Lung (tissue), 12 donors: ENCODE measurements around the gene RAPGEF1. TPM values are rescaled to one million over a fixed set of nuclear protein-coding genes. Genes with fewer than 3 reads are reported as not detected.

Source experiments
- ATAC-seq: fragments of 200-7000 bp; cut with Tn5 transposase; one replicate; pipeline ENCODE4 v1.9.1; 2020; ENCODE audit warnings: moderate number of reproducible peaks; ENCODE audit not compliant: insufficient read depth, low FRiP score
- DNase-seq, 3 donors: peaks; one replicate each; pipeline ENCODE4 v3.0.0-alpha.2; 2013 to 2017
- H3K27ac ChIP-seq, 2 donors: one replicate each; pipeline ENCODE4 v1.5.1; 2013; ENCODE audit warnings: mild to moderate bottlenecking in 2 of 2, moderate library complexity in 2 of 2, control low read depth in 1 of 2, inconsistent platforms in 1 of 2, low read depth in 1 of 2, low read length in 1 of 2
- H3K27me3 ChIP-seq, 3 donors: one replicate each; pipeline ENCODE4 v1.5.1; 2013; ENCODE audit warnings: low read length in 2 of 3; ENCODE audit not compliant: control insufficient read depth in 3 of 3, insufficient read depth in 3 of 3
- H3K36me3 ChIP-seq, 4 donors: one replicate each; pipeline ENCODE4 v1.5.1; 2013; ENCODE audit warnings: low read length in 4 of 4, mild to moderate bottlenecking in 1 of 4, moderate library complexity in 1 of 4; ENCODE audit not compliant: control insufficient read depth in 4 of 4, insufficient read depth in 4 of 4
- H3K4me1 ChIP-seq, 5 donors: one replicate each; pipeline ENCODE4 v1.5.1; 2013; ENCODE audit warnings: low read length in 5 of 5, mild to moderate bottlenecking in 2 of 5, moderate library complexity in 1 of 5; ENCODE audit not compliant: control insufficient read depth in 5 of 5, insufficient read depth in 5 of 5
- H3K4me3 ChIP-seq: one replicate; pipeline ENCODE4 v1.5.1; 2013; ENCODE audit warnings: mild to moderate bottlenecking, control low read depth, moderate library complexity
- H3K9ac ChIP-seq, 2 donors: one replicate each; pipeline ENCODE4 v1.5.1; 2013; ENCODE audit warnings: low read length in 2 of 2, control low read depth in 1 of 2; ENCODE audit not compliant: insufficient read depth in 1 of 2
- H3K9me3 ChIP-seq, 4 donors: one replicate each; pipeline ENCODE4 v1.5.1; 2013; ENCODE audit warnings: low read length in 3 of 4, mild to moderate bottlenecking in 1 of 4, moderate library complexity in 1 of 4; ENCODE audit not compliant: control insufficient read depth in 4 of 4, insufficient read depth in 3 of 4
- WGBS, 2 donors: extraction: QIAGEN DNeasy Blood & Tissue Kit; methylation state at CpG; one replicate each; pipeline ENCODE4 v1.1.7; 2013; 5-methylcytosine and 5-hydroxymethylcytosine counted together
- polyA plus RNA-seq, 2 donors: library from polyadenylated mRNA; stranded (reverse); fragments of 200-250 nt; gene quantifications; one replicate each; pipeline ENCODE4 v1.2.1, GENCODE V29; 2013
- total RNA-seq, 2 donors: library from RNA; depleted of rRNA in 1 of 2; stranded (reverse); fragments of >200 nt in 1 of 2; gene quantifications; one replicate each; pipeline ENCODE4 v1.2.1, GENCODE V29; 2014 to 2021
- TF ChIP-seq, protein P1 (sequence below): IDR thresholded peaks from 2 replicates; pipeline ENCODE4 v1.5.1; 2012; ENCODE audit warnings: mild to moderate bottlenecking; ENCODE audit errors: control extremely low read depth, extremely low read depth
- donor health status: control.
- donor health status: control.
- donor health status: Bipolar disorder and iron deficiency.
- donor health status: healthy.
- donor health status: DM: yes; HTN: yes; CAD: no.

Gene RAPGEF1
- total and polyA plus RNA-seq, 4 donors = 38.9 to 134 (median 55.1) TPM

DNA sequence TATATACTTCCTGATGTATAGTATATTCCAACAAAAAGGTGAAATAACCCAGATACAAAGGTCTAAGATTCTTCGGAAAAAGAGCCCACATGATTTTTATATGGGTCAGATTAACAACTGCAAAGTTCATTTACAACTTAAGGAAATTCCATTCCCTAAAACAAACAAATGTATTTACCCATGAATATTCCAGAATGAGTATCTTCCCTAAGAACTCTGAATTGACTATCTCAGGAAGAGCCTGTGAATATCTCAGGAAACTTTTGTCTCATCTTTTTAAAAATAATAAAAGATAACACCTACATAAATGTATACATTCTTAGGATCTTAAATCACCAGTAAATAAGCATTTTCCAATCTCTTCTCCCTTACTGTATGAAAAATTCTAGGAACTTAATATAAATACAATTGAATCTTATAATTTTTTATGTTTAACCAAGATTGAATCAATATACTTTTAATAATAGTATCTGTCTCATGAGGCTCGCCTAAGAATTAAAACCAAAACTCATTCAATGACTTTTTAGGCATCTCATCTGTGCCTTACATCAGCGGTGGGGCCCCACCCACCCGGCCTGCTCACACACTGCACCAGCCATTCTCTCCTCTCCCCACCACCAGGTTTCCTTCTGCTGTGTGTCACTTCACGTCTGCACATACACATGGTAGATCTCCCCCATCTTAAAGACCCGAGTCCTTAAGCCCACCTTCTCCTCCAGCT is 78.1 kb downstream of the RAPGEF1 start:
- H3K4me1 ChIP-seq = peaks cover 8 to 24% (median 17%) of the 10 kb centered on the region in 5 donors
- TF ChIP-seq, protein P1, sequence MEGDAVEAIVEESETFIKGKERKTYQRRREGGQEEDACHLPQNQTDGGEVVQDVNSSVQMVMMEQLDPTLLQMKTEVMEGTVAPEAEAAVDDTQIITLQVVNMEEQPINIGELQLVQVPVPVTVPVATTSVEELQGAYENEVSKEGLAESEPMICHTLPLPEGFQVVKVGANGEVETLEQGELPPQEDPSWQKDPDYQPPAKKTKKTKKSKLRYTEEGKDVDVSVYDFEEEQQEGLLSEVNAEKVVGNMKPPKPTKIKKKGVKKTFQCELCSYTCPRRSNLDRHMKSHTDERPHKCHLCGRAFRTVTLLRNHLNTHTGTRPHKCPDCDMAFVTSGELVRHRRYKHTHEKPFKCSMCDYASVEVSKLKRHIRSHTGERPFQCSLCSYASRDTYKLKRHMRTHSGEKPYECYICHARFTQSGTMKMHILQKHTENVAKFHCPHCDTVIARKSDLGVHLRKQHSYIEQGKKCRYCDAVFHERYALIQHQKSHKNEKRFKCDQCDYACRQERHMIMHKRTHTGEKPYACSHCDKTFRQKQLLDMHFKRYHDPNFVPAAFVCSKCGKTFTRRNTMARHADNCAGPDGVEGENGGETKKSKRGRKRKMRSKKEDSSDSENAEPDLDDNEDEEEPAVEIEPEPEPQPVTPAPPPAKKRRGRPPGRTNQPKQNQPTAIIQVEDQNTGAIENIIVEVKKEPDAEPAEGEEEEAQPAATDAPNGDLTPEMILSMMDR = no peak
- no peak for ATAC-seq

DNA sequence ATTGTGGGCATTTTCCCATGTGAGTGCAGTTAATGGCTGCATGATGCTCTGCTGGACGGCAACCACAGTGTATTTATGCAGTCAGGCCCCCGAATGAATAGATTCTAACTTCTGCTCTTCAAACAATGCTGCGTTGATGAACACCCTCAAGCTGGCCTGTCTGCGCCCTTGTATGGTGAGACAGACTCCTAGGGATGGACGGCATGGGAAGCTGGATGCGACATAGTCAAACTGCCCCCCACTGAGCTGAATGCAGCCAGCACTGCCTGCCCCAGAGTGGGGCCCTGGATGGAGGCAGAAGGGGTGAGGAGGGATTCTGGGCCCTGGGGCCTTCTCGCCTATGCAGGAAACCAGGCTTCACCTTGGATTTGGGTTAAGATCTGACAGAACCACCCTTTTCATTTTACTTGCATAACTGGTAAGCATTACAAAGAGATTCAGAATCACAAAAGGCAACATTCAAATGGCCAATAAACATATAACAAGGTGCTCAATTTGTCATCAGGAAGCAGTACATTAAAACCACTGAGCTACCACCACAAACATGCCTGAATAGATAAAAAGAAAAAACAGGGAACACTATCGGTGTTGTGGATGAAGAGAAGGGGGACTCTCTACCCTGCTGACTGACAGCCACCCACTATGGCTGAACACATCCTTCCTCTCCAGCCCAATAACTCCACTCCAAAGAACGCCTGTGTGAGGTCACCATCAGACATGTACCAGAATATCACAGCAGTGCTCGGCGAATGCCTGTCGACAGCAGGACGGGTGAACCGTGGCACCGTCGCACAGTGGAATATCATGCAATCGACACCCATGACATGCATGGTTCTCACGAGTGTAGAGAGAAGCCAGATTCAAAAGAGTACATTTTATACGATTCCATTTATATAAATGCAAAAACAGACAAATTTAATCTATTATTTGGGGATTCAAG is 79.1 kb downstream of the RAPGEF1 start:
- H3K4me1 ChIP-seq = peaks cover 8 to 30% (median 17%) of the 10 kb centered on the region in 5 donors
- ATAC-seq = no peak

More for the DNA sequence above, 78.1 kb downstream of the RAPGEF1 start:
- 69 to 77% methylated on average over 6 of the region's 6 CpGs for whole genome bisulfite sequencing, 2 donors
- no peak overlapping the region for H3K27ac ChIP-seq
- H3K9me3 ChIP-seq = no peaks in the 10 kb centered on the region
- no peaks in the 10 kb centered on the region for H3K36me3 ChIP-seq
- H3K9ac ChIP-seq = no peak overlapping the region
- no peak overlapping the region for H3K4me3 ChIP-seq
- no peaks in the 10 kb centered on the region for H3K27me3 ChIP-seq
- no peak for DNase-seq

DNA sequence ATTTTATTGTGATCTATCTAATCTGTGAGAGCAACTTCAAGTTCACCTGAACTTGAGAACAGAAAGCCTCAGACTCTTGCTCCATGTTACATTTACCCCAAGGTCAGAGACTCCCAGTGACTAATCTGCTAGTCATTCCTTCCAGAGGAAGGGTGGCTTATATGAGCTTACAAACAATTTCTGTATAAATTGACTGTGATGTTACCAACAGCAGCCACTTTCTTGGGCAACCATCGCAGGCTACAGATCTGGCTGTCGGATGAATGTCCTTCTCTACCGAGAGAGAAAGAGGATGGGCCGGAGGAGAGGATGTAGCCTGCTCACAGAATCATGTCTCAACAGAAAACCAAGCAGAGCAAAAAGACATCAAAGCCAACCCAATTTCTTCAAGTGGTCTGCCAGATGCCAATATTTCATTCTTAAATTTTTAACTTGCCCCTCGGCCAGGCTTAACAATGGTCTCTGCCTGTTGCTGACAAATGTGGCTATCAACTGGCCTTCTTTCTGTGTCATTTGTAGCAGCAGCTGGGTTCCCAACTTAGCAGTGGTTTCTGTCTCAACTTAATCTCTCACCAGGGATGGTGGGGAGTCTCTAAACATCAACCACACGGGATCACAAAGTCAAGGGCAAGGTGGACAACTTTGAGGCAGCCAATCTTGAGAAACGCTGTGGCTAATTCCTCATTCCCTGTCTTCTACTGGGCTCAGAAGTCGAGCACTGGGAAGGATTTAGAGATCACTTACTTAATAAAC is 81.3 kb downstream of the RAPGEF1 start:
- no peaks in the 10 kb centered on the region for H3K9me3 ChIP-seq
- TF ChIP-seq, protein P1 = no peak
- H3K27ac ChIP-seq = peak overlapping the region; percentile 83 to 90
- ATAC-seq = peak; percentile 44
- WGBS, 2 donors = 58% methylated on average over 8 of the region's 8 CpGs
- no peaks in the 10 kb centered on the region for H3K27me3 ChIP-seq
- H3K4me1 ChIP-seq = peaks cover 8 to 30% (median 17%) of the 10 kb centered on the region in 5 donors
- H3K9ac ChIP-seq = no peak overlapping the region
- H3K36me3 ChIP-seq = no peaks in the 10 kb centered on the region
- DNase-seq = no peak
- H3K4me3 ChIP-seq = no peak overlapping the region

More for the DNA sequence above, 79.1 kb downstream of the RAPGEF1 start:
- WGBS, 2 donors = 88 to 92% methylated on average over 19 of the region's 19 CpGs
- DNase-seq = no peak
- Histone ChIP-seq H3K36me3 (no peaks in the 10 kb centered on the region), H3K9me3 (no peaks in the 10 kb centered on the region), H3K9ac (no peak overlapping the region), H3K27me3 (no peaks in the 10 kb centered on the region), H3K4me3 (no peak overlapping the region), H3K27ac (peak overlapping the region in 1 of 2 donors; percentile 17)
- TF ChIP-seq, protein P1 = no peak
